Body of pancreas (tissue), 4 donors: ENCODE results near the gene KCNF1. TPM values are rescaled to one million over a fixed set of nuclear protein-coding genes. Genes with fewer than 3 reads are reported as not detected.

Experiments
- ATAC-seq: fragments of 150-250 bp; one replicate; pipeline ENCODE4 v1.9.1; 2016
- DNase-seq, 4 donors: peaks; one replicate each; pipeline ENCODE4 v3.0.0-alpha.2; 2019
- H3K27ac ChIP-seq, 4 donors: fragments of 200-600 bp; sonication (generic); 1 replicate in 3 of 4; 2 replicates in 1 of 4; pipeline versions ENCODE4 v1.5.1 to v1.6.1; 2016 to 2019; ENCODE audit warnings: mild to moderate bottlenecking in 1 of 4, mixed read lengths in 1 of 4, moderate library complexity in 1 of 4
- H3K27me3 ChIP-seq, 2 donors: fragments of 200-600 bp; sonication (generic); one replicate each; pipeline ENCODE4 v1.6.0; 2016; ENCODE audit warnings: mild to moderate bottlenecking in 1 of 2
- H3K36me3 ChIP-seq, 2 donors: fragments of 200-600 bp; sonication (generic); replicated peaks in 1 of 2; 2 replicates each; pipeline ENCODE4 v1.5.1; 2016; ENCODE audit warnings: low read depth in 2 of 2; ENCODE audit not compliant: insufficient read depth in 1 of 2
- H3K4me1 ChIP-seq: fragments of 200-600 bp; sonication (generic); one replicate; pipeline ENCODE4 v1.6.0; 2016
- H3K4me3 ChIP-seq, 2 donors: fragments of 200-600 bp; sonication (generic); 1 replicate in 1 of 2; 2 replicates in 1 of 2; pipeline ENCODE4 v1.5.1; 2016 to 2019
- H3K9me3 ChIP-seq, 3 donors: fragments of 200-600 bp; sonication (generic); 1 replicate in 2 of 3; 2 replicates in 1 of 3; pipeline ENCODE4 v1.5.1; 2016
- CTCF ChIP-seq, 7 experiments: fragments of 450-650 bp in 4 of 7; fragments of 200-600 bp in 3 of 7; sonication (generic) in 3 of 7; IDR thresholded peaks; one replicate each; pipeline ENCODE4 v1.5.1; 2016 to 2019; ENCODE audit warnings: antibody characterized with exemption in 7 of 7
- POLR2A ChIP-seq, 3 donors: fragments of 450-650 bp; IDR thresholded peaks; one replicate each; pipeline ENCODE4 v1.6.1; 2016; ENCODE audit warnings: antibody characterized with exemption in 3 of 3, mild to moderate bottlenecking in 2 of 3
- WGBS, 2 donors: methylation state at CpG; one replicate each; pipeline ENCODE4 v1.1.5; 2017; 5-methylcytosine and 5-hydroxymethylcytosine counted together
- intact Hi-C: fragments of 100-400 bp; cut with DNase I; formaldehyde crosslinking; loops from one replicate; pipeline ENCODE4 v1.15.1; 2023
- total RNA-seq, 2 donors: library from RNA; depleted of rRNA; stranded (reverse); fragments of >200 nt; gene quantifications; one replicate each; pipeline ENCODE4 v1.1.0, GENCODE V29; 2016

Gene KCNF1
- total RNA-seq, 2 donors from 2014 or later, result 5.3 TPM; not detected in 1

- intact Hi-C loops, result no loop called here
- no peaks in the 10 kb centered on the region for H3K9me3 ChIP-seq
- DNase-seq (peak in 1 of 4 donors; percentile 33), ATAC-seq (no peak)
- H3K4me3 ChIP-seq, result no peak overlapping the region
- H3K27me3 ChIP-seq, result peaks cover 0 to 7% of the 10 kb centered on the region in 2 donors
- H3K36me3 ChIP-seq, result no peaks in the 10 kb centered on the region
- TF ChIP-seq CTCF (IDR thresholded peaks at IDR 0.05), result peak in 2 of 7 experiments; percentile 10 to 17
- no peak for TF ChIP-seq POLR2A (IDR thresholded peaks at IDR 0.05)
- H3K27ac ChIP-seq, result no peak overlapping the region
- 62 to 69% methylated on average over 15 of the region's 15 CpGs for WGBS, 2 donors
- peaks cover 10% of the 10 kb centered on the region for H3K4me1 ChIP-seq
These were observed 2.4 kb upstream of the KCNF1 start for GRCh38 chr2:10909050-10909995.

GRCh38 chr2:10909996-10910341, 1.8 kb upstream of the KCNF1 start:
- no peak for DNase-seq
- no peak for ATAC-seq
- WGBS, 2 donors, result 36 to 44% methylated on average over 3 of the region's 3 CpGs
- peaks cover 10% of the 10 kb centered on the region for H3K4me1 ChIP-seq
- no peak overlapping the region for H3K27ac ChIP-seq
- H3K27me3 ChIP-seq, result peaks cover 0 to 7% of the 10 kb centered on the region in 2 donors
- no peak for TF ChIP-seq POLR2A (IDR thresholded peaks at IDR 0.05)
- TF ChIP-seq CTCF (IDR thresholded peaks at IDR 0.05), result no peak
- H3K9me3 ChIP-seq, result no peaks in the 10 kb centered on the region
- no peaks in the 10 kb centered on the region for H3K36me3 ChIP-seq
- H3K4me3 ChIP-seq, result no peak overlapping the region
- intact Hi-C loops, result no loop called here

- Histone ChIP-seq H3K4me1 (peaks cover 10% of the 10 kb centered on the region), H3K4me3 (no peak overlapping the region), H3K27ac (no peak overlapping the region), H3K9me3 (no peaks in the 10 kb centered on the region), H3K27me3 (peaks cover 0 to 7% of the 10 kb centered on the region in 2 donors), H3K36me3 (no peaks in the 10 kb centered on the region)
- no peak for ATAC-seq
- WGBS, 2 donors, result 81 to 83% methylated on average over 11 of the region's 11 CpGs
- DNase-seq, result no peak
- TF ChIP-seq POLR2A (IDR thresholded peaks at IDR 0.05), result no peak
- TF ChIP-seq CTCF (IDR thresholded peaks at IDR 0.05), result no peak
- intact Hi-C loops, result no loop called here
These were observed 1.1 kb upstream of the KCNF1 start for GRCh38 chr2:10910625-10911024.

- H3K36me3 ChIP-seq, result no peaks in the 10 kb centered on the region
- ATAC-seq (no peak), DNase-seq (no peak)
- peaks cover 10% of the 10 kb centered on the region for H3K4me1 ChIP-seq
- intact Hi-C loops, result no loop called here
- no peak overlapping the region for H3K27ac ChIP-seq
- WGBS, 2 donors, result 9 to 40% methylated on average over 1 to 50 of the region's 81 CpGs
- peaks cover 0 to 7% of the 10 kb centered on the region in 2 donors for H3K27me3 ChIP-seq
- no peak overlapping the region for H3K4me3 ChIP-seq
- H3K9me3 ChIP-seq, result no peaks in the 10 kb centered on the region
- TF ChIP-seq POLR2A (IDR thresholded peaks at IDR 0.05) (no peak), CTCF (IDR thresholded peaks at IDR 0.05) (no peak)
These were observed 470 bp downstream of the KCNF1 start for GRCh38 chr2:10912076-10912731.
